Ectodermal cell (in vitro differentiated cells): ENCODE results near the gene CDK4.
"Not testable (repeated sequence)": the region's sequence is repeated elsewhere in the genome, so short reads cannot be mapped to it uniquely, and the experiment has no call there.

Experiments used
- H3K27ac ChIP-seq: 2 replicates; pipeline ENCODE4 v1.7.0; 2013; ENCODE audit warnings: mild to moderate bottlenecking, low read depth, low read length; ENCODE audit not compliant: insufficient read depth, poor library complexity, severe bottlenecking
- H3K27me3 ChIP-seq: 2 replicates; pipeline ENCODE4 v1.7.0; 2013; ENCODE audit warnings: mild to moderate bottlenecking, low read length; ENCODE audit not compliant: insufficient read depth, control insufficient read depth, poor library complexity, severe bottlenecking
- H3K36me3 ChIP-seq: one replicate; pipeline ENCODE4 v1.7.0; 2013; ENCODE audit warnings: low read length; ENCODE audit not compliant: control insufficient read depth, insufficient read depth
- H3K4me1 ChIP-seq: one replicate; pipeline ENCODE4 v1.7.0; 2013; ENCODE audit warnings: low read length; ENCODE audit not compliant: control insufficient read depth, insufficient read depth
- H3K4me3 ChIP-seq: 2 replicates; pipeline ENCODE4 v1.7.0; 2013; ENCODE audit warnings: low read depth, low read length, control low read depth; ENCODE audit not compliant: insufficient read depth
- H3K9me3 ChIP-seq: 2 replicates; pipeline ENCODE4 v1.7.0; 2013; ENCODE audit warnings: mild to moderate bottlenecking, low read length, moderate library complexity; ENCODE audit not compliant: control insufficient read depth
- WGBS, 2 experiments: methylation state at CpG; one replicate each; pipeline ENCODE4 v1.1.7; 2013; ENCODE audit warnings: missing lambda C conversion rate in 2 of 2; 5-methylcytosine and 5-hydroxymethylcytosine counted together

CDK4 gene

DNA sequence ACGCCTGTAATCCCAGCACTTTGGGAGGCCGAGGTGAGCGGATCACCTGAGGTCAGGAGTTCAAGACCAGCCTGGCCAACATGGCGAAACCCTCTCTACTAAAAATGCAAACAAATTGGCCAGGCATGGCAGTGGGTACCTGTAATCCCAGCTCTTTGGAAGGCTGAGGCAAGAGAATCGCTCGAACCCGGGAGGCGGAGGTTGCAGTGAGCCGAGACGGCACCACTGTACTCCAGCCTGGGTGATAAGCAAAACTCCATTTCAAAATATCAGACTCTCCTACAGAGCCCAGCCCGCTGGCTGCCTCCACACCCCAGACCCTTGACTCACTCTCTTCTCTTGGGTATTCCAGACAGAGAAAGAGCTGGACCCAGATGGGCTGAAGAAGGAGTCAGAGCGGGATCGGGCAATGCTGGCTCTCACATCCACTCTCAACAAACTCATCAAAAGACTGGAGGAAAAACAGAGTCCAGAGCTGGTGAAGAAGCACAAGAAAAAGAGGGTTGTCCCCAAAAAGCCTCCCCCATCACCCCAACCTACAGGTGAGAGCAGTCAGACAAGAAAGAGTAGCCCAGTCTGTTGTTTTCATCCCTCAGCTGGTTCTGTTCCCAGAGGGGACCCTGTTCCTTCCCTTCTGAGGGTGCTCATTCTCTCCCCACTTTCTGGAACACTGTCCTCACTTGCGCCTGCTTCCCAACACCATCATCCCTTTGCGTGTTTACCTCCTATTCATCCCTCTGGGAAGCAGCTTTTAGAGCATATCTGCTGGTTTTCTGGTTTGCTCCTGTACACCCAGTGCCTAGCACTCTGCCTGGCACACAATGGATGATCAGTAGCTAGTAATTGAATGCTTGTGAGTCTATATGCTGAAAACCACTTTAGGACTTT is 33.2 kb downstream of the CDK4 start:
- peaks cover 16% of the 10 kb centered on the region for H3K36me3 ChIP-seq

DNA sequence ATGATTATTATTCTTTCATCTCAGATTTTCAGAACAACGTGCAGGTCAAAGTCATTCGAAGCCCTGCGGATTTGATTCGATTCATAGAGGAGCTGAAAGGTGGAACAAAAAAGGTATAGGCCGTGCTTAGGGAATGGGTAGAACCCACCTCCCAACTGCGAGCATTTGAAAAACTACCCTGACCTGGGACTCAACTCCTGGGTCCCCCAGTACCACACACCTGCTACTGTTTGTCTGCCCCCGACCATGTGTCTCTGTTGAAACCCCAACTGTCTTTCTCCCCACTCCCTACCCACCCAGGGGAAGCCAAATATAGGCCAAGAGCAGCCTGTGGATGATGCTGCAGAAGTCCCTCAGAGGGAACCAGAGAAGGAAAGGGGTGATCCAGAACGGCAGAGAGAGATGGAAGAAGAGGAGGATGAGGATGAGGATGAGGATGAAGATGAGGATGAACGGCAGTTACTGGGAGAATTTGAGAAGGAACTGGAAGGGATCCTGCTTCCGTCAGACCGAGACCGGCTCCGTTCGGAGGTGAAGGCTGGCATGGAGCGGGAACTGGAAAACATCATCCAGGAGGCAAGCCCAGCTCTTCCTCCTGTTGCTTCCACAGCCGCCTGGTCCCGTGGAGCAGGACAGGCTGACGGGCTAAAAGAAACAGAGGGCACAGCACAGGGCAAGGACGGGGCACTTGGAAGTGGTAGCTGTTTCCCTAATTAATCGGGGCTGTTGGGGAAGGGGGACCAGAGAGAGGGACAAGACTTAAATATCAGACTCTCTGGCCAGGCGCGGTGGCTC is 34.1 kb downstream of the CDK4 start:
- H3K4me3 ChIP-seq = no peak overlapping the region
- WGBS, 2 experiments = 94 to 96% methylated on average over 22 of the region's 22 CpGs
- H3K9me3 ChIP-seq = no peaks in the 10 kb centered on the region
- peaks cover 16% of the 10 kb centered on the region for H3K36me3 ChIP-seq
- no peaks in the 10 kb centered on the region for H3K4me1 ChIP-seq
- H3K27ac ChIP-seq = no peak overlapping the region
- no peaks in the 10 kb centered on the region for H3K27me3 ChIP-seq

More for the DNA sequence above, 33.2 kb downstream of the CDK4 start:
- peaks cover 8% of the 10 kb centered on the region for H3K27me3 ChIP-seq
- H3K4me1 ChIP-seq = no peaks in the 10 kb centered on the region
- no peak overlapping the region for H3K27ac ChIP-seq
- 92 to 94% methylated on average over 15 of the region's 15 CpGs for WGBS, 2 experiments
- no peaks in the 10 kb centered on the region for H3K9me3 ChIP-seq
- H3K4me3 ChIP-seq = no peak overlapping the region

- Histone ChIP-seq H3K27me3 (no peaks in the 10 kb centered on the region), H3K4me1 (no peaks in the 10 kb centered on the region), H3K27ac (no peak overlapping the region), H3K9me3 (no peaks in the 10 kb centered on the region), H3K4me3 (no peak overlapping the region), H3K36me3 (peaks cover 16% of the 10 kb centered on the region)
- WGBS, 2 experiments = 91 to 95% methylated on average over 5 of the region's 5 CpGs
Observed at GRCh38 chr12:57717131-57717530, 35.0 kb downstream of the CDK4 start.

GRCh38 chr12:57716305-57716704 is 35.8 kb downstream of the CDK4 start:
- Histone ChIP-seq H3K36me3 (peaks cover 16% of the 10 kb centered on the region), H3K4me1 (no peaks in the 10 kb centered on the region)
- WGBS, 2 experiments = 94% methylated on average over 4 of the region's 4 CpGs

GRCh38 chr12:57715786-57716185 is 36.3 kb downstream of the CDK4 start:
- Histone ChIP-seq H3K27ac (no peak overlapping the region), H3K4me3 (no peak overlapping the region), H3K27me3 (no peaks in the 10 kb centered on the region), H3K9me3 (no peaks in the 10 kb centered on the region), H3K36me3 (peaks cover 16% of the 10 kb centered on the region), H3K4me1 (no peaks in the 10 kb centered on the region)
- 94 to 95% methylated on average over 12 of the region's 12 CpGs for WGBS, 2 experiments

More at GRCh38 chr12:57716305-57716704, 35.8 kb downstream of the CDK4 start:
- no peak overlapping the region for H3K4me3 ChIP-seq
- H3K27ac ChIP-seq = no peak overlapping the region
- no peaks in the 10 kb centered on the region for H3K27me3 ChIP-seq
- H3K9me3 ChIP-seq = no peaks in the 10 kb centered on the region

GRCh38 chr12:57715036-57715748 is 36.9 kb downstream of the CDK4 start:
- not testable (repeated sequence) for H3K9me3 ChIP-seq, H3K27me3 ChIP-seq, H3K27ac ChIP-seq, H3K4me3 ChIP-seq, H3K4me1 ChIP-seq
- WGBS, 2 experiments = 96 to 97% methylated on average over 6 of the region's 6 CpGs
- peaks cover 16% of the 10 kb centered on the region for H3K36me3 ChIP-seq

- no peaks in the 10 kb centered on the region for H3K4me1 ChIP-seq
- no peaks in the 10 kb centered on the region for H3K9me3 ChIP-seq
- WGBS, 2 experiments = 82 to 88% methylated on average over 5 of the region's 5 CpGs
- no peak overlapping the region for H3K4me3 ChIP-seq
- no peak overlapping the region for H3K27ac ChIP-seq
- H3K36me3 ChIP-seq = peaks cover 7% of the 10 kb centered on the region
- H3K27me3 ChIP-seq = no peaks in the 10 kb centered on the region
Observed at GRCh38 chr12:57713209-57713608, 38.9 kb downstream of the CDK4 start.

DNA sequence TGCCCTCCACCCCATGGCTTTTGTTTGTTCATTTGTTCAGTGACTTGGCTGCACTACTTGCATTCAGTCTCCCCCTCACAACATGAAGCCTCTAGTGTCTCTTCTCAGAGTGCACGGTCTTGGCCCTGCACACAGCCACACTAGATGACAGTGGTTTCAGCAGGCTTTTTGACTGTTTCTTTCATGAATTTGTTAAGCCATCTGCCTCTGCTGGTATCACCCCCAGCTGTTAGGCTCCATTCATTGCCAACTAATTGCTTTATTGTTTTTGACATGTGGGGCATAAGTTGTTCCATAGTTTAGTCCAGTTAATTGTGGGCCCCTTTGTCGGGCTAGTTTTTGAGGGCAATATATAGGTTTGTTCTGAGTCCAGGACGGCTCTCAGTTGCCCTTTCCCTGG is 39.4 kb downstream of the CDK4 start:
- Histone ChIP-seq H3K4me1 (no peaks in the 10 kb centered on the region), H3K27ac (no peak overlapping the region), H3K9me3 (no peaks in the 10 kb centered on the region), H3K4me3 (no peak overlapping the region), H3K36me3 (peaks cover 2% of the 10 kb centered on the region), H3K27me3 (no peaks in the 10 kb centered on the region)
- 88 to 89% methylated on average over 3 of the region's 3 CpGs for WGBS, 2 experiments

- 83 to 93% methylated on average over 2 of the region's 2 CpGs for WGBS, 2 experiments
- Histone ChIP-seq H3K27ac (no peak overlapping the region), H3K9me3 (no peaks in the 10 kb centered on the region), H3K4me3 (no peak overlapping the region), H3K27me3 (no peaks in the 10 kb centered on the region), H3K4me1 (no peaks in the 10 kb centered on the region), H3K36me3 (no peaks in the 10 kb centered on the region)
Observed at GRCh38 chr12:57708296-57708695, 43.8 kb downstream of the CDK4 start.

DNA sequence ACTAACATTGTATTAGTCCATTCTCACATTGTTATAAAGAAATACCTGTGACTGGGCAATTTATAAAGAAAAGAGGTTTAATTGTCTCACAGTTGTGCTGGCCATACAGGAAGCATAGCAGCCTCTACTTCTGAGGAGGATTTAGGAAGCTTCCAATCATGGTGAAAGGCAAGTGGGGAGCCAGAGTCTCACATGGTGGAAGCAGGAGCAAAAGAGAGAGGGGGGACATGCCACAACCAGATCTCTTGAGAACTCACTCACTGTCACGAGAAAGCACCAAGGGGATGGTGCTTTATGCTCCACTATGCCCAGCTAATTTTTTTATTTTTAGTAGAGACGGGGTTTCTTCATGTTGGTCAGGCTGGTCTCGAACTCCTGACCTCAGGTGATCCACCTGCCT is 44.9 kb downstream of the CDK4 start:
- H3K27ac ChIP-seq = no peak overlapping the region
- H3K36me3 ChIP-seq = no peaks in the 10 kb centered on the region
- 92 to 97% methylated on average over 3 of the region's 3 CpGs for WGBS, 2 experiments
- no peak overlapping the region for H3K4me3 ChIP-seq
- no peaks in the 10 kb centered on the region for H3K4me1 ChIP-seq
- H3K9me3 ChIP-seq = no peaks in the 10 kb centered on the region
- H3K27me3 ChIP-seq = no peaks in the 10 kb centered on the region
